ENCODE results near the gene HMBS.

Gene HMBS

DNA sequence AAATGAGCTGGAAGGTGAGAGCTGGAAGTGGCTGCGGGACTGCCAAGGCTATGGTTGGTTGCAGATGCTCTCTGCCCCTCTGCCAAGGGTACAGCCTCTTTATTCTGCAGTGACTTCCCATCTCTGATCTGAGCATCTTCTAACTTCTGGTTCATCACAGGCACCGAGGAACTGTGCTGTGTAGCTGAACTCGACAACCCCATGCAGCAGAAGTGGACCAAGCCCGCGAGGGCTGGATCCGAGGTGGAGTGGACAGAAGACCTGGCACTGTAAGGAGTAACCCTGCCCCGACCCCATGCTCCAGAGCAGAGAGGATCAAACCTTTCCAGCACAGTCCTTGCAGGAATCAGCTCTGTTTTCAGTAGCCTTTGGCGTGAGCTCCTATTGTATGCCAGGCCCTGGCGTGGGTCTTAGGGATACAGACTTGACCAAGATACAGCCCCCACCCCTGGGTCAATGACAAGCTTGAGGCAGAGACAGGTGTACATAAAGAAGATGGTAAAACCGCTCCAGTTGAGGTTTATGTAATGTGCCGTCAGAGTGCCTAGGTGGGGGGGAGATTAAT is 26.8 kb downstream of the HMBS start:
- DNase-seq (ENCODE audit: extremely low read depth, low read depth), result no peak
- TF ChIP-seq, protein P1, sequence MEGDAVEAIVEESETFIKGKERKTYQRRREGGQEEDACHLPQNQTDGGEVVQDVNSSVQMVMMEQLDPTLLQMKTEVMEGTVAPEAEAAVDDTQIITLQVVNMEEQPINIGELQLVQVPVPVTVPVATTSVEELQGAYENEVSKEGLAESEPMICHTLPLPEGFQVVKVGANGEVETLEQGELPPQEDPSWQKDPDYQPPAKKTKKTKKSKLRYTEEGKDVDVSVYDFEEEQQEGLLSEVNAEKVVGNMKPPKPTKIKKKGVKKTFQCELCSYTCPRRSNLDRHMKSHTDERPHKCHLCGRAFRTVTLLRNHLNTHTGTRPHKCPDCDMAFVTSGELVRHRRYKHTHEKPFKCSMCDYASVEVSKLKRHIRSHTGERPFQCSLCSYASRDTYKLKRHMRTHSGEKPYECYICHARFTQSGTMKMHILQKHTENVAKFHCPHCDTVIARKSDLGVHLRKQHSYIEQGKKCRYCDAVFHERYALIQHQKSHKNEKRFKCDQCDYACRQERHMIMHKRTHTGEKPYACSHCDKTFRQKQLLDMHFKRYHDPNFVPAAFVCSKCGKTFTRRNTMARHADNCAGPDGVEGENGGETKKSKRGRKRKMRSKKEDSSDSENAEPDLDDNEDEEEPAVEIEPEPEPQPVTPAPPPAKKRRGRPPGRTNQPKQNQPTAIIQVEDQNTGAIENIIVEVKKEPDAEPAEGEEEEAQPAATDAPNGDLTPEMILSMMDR (IDR thresholded peaks at IDR 0.05; ENCODE audit: low read depth, low read length), result no peak

DNA sequence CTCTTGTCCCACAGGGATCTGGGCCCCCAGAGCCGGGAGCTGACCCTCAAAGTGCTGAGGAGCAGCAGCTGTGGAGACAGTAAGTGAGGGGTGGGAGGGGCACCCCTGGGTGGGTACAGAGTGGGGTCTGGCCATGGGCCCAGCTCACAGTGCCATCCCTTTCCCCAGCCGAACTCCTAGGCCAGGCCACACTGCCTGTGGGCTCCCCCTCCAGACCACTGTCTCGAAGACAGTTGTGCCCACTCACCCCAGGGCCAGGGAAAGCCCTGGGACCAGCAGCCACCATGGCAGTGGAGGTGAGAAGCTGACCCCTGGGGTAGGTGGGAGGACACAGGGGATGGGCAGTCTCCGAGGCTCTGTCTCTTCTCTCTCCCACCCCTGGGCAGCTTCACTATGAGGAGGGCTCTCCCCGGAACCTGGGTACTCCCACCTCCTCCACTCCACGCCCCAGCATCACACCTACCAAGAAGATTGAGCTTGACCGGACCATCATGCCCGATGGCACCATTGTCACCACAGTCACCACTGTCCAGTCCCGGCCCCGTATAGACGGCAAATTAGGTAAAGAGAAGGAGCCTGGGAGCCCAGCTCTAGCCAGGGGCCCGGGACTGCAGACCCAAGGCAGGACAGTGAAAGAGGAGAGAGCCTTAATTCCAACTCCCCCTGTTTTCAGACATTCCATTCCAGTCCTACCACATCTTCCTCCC is 27.8 kb downstream of the HMBS start:
- no peak for DNase-seq (ENCODE audit: extremely low read depth, low read depth)
- TF ChIP-seq, protein P1 (IDR thresholded peaks at IDR 0.05; ENCODE audit: low read depth, low read length), result no peak

DNA sequence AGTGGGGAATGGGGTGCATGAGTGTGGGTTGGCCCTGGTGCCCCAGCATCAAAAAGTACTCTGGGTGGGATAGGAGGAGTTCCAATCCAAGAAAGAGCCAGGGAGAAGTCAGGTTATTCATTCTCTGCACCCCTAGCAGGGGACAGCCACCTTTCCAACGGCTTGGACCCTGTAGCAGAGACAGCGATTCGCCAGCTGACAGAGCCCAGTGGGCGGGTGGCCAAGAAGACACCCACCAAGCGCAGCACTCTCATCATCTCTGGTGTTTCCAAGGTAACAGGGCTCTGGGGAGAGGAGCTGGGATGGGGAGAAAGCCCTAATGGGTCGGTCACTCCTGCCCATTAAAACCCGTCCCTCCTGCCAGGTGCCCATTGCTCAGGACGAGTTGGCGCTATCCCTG is 29.0 kb downstream of the HMBS start:
- TF ChIP-seq, protein P1 (IDR thresholded peaks at IDR 0.05; ENCODE audit: low read depth, low read length), result no peak
- DNase-seq (ENCODE audit: extremely low read depth, low read depth), result no peak

DNA sequence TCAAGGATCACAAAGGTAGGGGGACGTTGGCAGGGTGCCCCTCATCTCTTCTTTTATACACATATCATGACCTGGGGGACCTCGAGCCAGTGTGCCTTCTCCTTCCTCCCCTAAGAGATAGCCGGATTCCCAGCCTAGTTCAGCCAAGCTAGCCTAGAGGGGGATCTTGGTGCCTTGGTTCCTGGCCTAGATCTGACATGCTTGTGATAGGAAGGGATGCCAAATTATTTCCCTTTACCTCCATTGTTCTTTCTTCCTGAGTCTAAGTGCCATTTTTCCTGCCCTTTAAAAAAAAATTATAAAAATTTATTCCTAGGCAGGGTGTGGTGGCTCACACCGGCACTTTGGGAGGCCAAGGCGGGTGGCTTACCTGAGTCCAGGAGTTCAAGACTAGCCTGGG is 29.7 kb downstream of the HMBS start:
- TF ChIP-seq, protein P1 (IDR thresholded peaks at IDR 0.05; ENCODE audit: low read depth, low read length), result no peak
- no peak for DNase-seq (ENCODE audit: extremely low read depth, low read depth)

DNA sequence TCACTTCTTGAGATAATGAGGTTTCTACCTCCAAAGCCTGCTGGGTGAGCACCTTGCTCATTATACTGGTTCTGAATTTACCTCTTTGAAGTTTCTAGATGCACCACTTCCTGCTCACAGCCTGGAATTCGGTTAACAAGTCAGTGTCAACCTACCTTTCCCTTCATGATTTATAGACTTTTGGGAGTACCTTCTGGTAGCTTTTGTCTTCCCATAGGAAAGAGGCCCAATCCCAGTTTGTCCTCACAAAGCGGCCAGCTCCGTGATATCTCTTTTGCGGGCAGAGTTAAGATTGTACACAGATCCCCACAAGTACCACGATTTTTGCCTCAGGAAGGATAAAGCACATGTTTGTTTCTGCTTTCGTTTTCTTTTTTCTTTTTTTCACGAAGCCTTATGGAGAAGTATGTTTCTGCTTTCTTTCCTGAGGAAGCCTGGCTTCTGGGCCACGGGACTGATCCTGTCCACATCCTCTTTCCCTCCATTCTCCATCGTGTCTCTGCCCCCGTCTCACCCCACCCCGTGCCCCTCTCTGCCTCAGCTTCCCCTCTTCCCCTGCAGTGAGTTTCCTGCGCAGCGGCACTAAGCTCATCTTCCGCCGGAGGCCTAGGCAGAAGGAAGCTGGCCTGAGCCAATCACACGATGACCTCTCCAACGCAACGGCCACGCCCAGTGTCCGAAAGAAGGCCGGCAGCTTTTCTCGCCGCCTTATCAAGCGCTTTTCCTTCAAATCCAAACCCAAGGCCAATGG is 31.0 kb downstream of the HMBS start:
- TF ChIP-seq, protein P1 (IDR thresholded peaks at IDR 0.05; ENCODE audit: low read depth, low read length), result no peak
- no peak for DNase-seq (ENCODE audit: extremely low read depth, low read depth)

- TF ChIP-seq, protein P1 (IDR thresholded peaks at IDR 0.05; ENCODE audit: low read depth, low read length), result no peak
- DNase-seq (ENCODE audit: extremely low read depth, low read depth), result no peak
These were observed 31.5 kb downstream of the HMBS start for GRCh38 chr11:119116235-119116594.

- TF ChIP-seq, protein P1 (IDR thresholded peaks at IDR 0.05; ENCODE audit: low read depth, low read length), result no peak
- DNase-seq (ENCODE audit: extremely low read depth, low read depth), result no peak
These were observed 31.9 kb downstream of the HMBS start for GRCh38 chr11:119116601-119117000.
